Activated CD8-positive, alpha-beta T cell treated with anti-CD3 and anti-CD28 coated beads, Interleukin-2, amount 10 ng/mL, durations not matched to agents 7 days and 5 days (primary cell): Measurements from ENCODE around the gene PLAC9. TPM values are rescaled to one million over a fixed set of nuclear protein-coding genes. Genes with fewer than 3 reads are reported as not detected.
A peak's percentile ranks its signal among the peaks of the same experiment; 100 is the strongest.
"Not testable (repeated sequence)": the region's sequence is repeated elsewhere in the genome, so short reads cannot be mapped to it uniquely, and the experiment has no call there.

ENCODE experiments used
- ATAC-seq: fragments of 150-1000 bp; cut with Tn5 transposase; one replicate; pipeline ENCODE4 v1.10.0; 2021; ENCODE audit warnings: moderate library complexity
- CTCF ChIA-PET: fragments of 350-600 bp; sonication (Branson Sonifier 250); formaldehyde crosslinking; loops from one replicate; lab custom pipeline; 2021; ENCODE audit warnings: antibody characterized with exemption; lab: Charles Lee
- POLR2A ChIA-PET: fragments of 350-600 bp; sonication (Branson Sonifier 250); formaldehyde crosslinking; loops from one replicate; lab custom pipeline; 2021; ENCODE audit warnings: antibody characterized with exemption; lab: Charles Lee
- DNase-seq: peaks from one replicate; pipeline ENCODE4 v3.0.0-alpha.2; 2020
- H3K27ac Mint-ChIP-seq: one replicate; pipeline ENCODE4 v1.8.0; 2021; ENCODE audit warnings: mild to moderate bottlenecking, mixed read lengths
- H3K27me3 Mint-ChIP-seq: one replicate; pipeline ENCODE4 v1.8.0; 2021; ENCODE audit warnings: low read depth, mixed read lengths
- H3K36me3 Mint-ChIP-seq: one replicate; pipeline ENCODE4 v1.8.0; 2021; ENCODE audit warnings: low read depth, mixed read lengths
- H3K4me1 Mint-ChIP-seq: one replicate; pipeline ENCODE4 v1.8.0; 2021; ENCODE audit warnings: low read depth, mixed read lengths
- H3K4me3 Mint-ChIP-seq: one replicate; pipeline ENCODE4 v1.8.0; 2021; ENCODE audit warnings: mild to moderate bottlenecking, mixed read lengths
- H3K9me3 Mint-ChIP-seq: one replicate; pipeline ENCODE4 v1.8.0; 2022; ENCODE audit warnings: mixed read lengths; ENCODE audit not compliant: insufficient read depth
- total RNA-seq, 2 experiments: library from RNA; stranded (reverse); gene quantifications; one replicate each; pipeline ENCODE4 v1.2.3, GENCODE V29; 2021

Gene PLAC9
- total RNA-seq, 2 experiments from 2014 or later, result not detected

- Mint-ChIP-seq H3K36me3 (no peaks in the 10 kb centered on the region), H3K27me3 (peaks cover 9% of the 10 kb centered on the region), H3K27ac (no peak overlapping the region), H3K4me3 (no peak overlapping the region), H3K4me1 (peaks cover 20% of the 10 kb centered on the region), H3K9me3 (no peaks in the 10 kb centered on the region)
- POLR2A ChIA-PET, result interaction anchor here (0.5 to 0.9 kb wide), 2 partner anchors 81 to 277 kb away, joined by 3 to 4 read pairs; no protein-coding TSS in a partner anchor
- no peak for DNase-seq
- CTCF ChIA-PET, result interaction anchor here (0.9 kb wide), 1 partner anchor 81 kb away, joined by 6 read pairs; no protein-coding TSS in a partner anchor
- no peak for ATAC-seq
Observed at GRCh38 chr10:80141696-80142460, 9.3 kb downstream of the PLAC9 start.

- POLR2A ChIA-PET, result interaction anchor here (1.1 to 2.0 kb wide), 5 partner anchors 44 to 116 kb away, joined by 3 to 10 read pairs (median 3); no protein-coding TSS in a partner anchor
- DNase-seq, result peak; percentile 36
- CTCF ChIA-PET, result interaction anchor here (0.6 to 6.5 kb wide), 30 partner anchors 8 to 761 kb away, joined by 3 to 109 read pairs (median 5); partner anchors contain the start of genes ANXA11 and PLAC9
- peak; percentile 69 for ATAC-seq
- Mint-ChIP-seq H3K27ac (peak overlapping the region; percentile 44), H3K27me3 (peaks cover 6% of the 10 kb centered on the region), H3K4me1 (peaks cover 20% of the 10 kb centered on the region), H3K4me3 (peak overlapping the region; percentile 73), H3K36me3 (peaks cover 9% of the 10 kb centered on the region), H3K9me3 (no peaks in the 10 kb centered on the region)
Observed at GRCh38 chr10:80144067-80144695, 11.7 kb downstream of the PLAC9 start.

GRCh38 chr10:80144696-80145131 is 12.2 kb downstream of the PLAC9 start:
- ChIA-PET POLR2A (interaction anchor here (0.5 to 2.0 kb wide), 7 partner anchors 40 to 116 kb away, joined by 3 to 10 read pairs (median 3); no protein-coding TSS in a partner anchor), CTCF (interaction anchor here (0.6 to 6.5 kb wide), 25 partner anchors 8 to 761 kb away, joined by 3 to 109 read pairs (median 5); partner anchors contain the start of gene ANXA11)
- peak overlapping the region; percentile 73 for H3K4me3 Mint-ChIP-seq
- peaks cover 4% of the 10 kb centered on the region for H3K27me3 Mint-ChIP-seq
- DNase-seq (peak; percentile 47), ATAC-seq (peak; percentile 48)
- peaks cover 20% of the 10 kb centered on the region for H3K4me1 Mint-ChIP-seq
- H3K36me3 Mint-ChIP-seq, result peaks cover 15% of the 10 kb centered on the region
- H3K9me3 Mint-ChIP-seq, result no peaks in the 10 kb centered on the region
- H3K27ac Mint-ChIP-seq, result peak overlapping the region; percentile 44

- not testable (repeated sequence) for H3K9me3 Mint-ChIP-seq, DNase-seq, H3K27ac Mint-ChIP-seq, H3K27me3 Mint-ChIP-seq, ATAC-seq, H3K4me3 Mint-ChIP-seq
- H3K36me3 Mint-ChIP-seq, result peaks cover 22% of the 10 kb centered on the region
- CTCF ChIA-PET, result interaction anchor here (1.0 to 6.5 kb wide), 12 partner anchors 11 to 114 kb away, joined by 3 to 109 read pairs (median 6); no protein-coding TSS in a partner anchor
- peaks cover 23% of the 10 kb centered on the region for H3K4me1 Mint-ChIP-seq
- POLR2A ChIA-PET, result interaction anchor here (0.5 to 2.0 kb wide), 4 partner anchors 39 to 107 kb away, joined by 3 to 10 read pairs (median 4); no protein-coding TSS in a partner anchor
Observed at GRCh38 chr10:80145406-80146308, 13.1 kb downstream of the PLAC9 start.

- H3K4me3 Mint-ChIP-seq, result no peak overlapping the region
- no peaks in the 10 kb centered on the region for H3K27me3 Mint-ChIP-seq
- ATAC-seq, result no peak
- H3K9me3 Mint-ChIP-seq, result no peaks in the 10 kb centered on the region
- peaks cover 34% of the 10 kb centered on the region for H3K36me3 Mint-ChIP-seq
- POLR2A ChIA-PET, result no interaction called here
- peaks cover 28% of the 10 kb centered on the region for H3K4me1 Mint-ChIP-seq
- CTCF ChIA-PET, result interaction anchor here (0.9 to 6.5 kb wide), 4 partner anchors 19 to 88 kb away, joined by 3 to 109 read pairs (median 3); no protein-coding TSS in a partner anchor
- no peak overlapping the region for H3K27ac Mint-ChIP-seq
- no peak for DNase-seq
Observed at GRCh38 chr10:80146918-80147317, 14.4 kb downstream of the PLAC9 start.

- peaks cover 28% of the 10 kb centered on the region for H3K4me1 Mint-ChIP-seq
- DNase-seq, result no peak
- POLR2A ChIA-PET, result no interaction called here
- no peak overlapping the region for H3K4me3 Mint-ChIP-seq
- CTCF ChIA-PET, result interaction anchor here (1.1 to 6.5 kb wide), 2 partner anchors 8 to 73 kb away, joined by 3 to 109 read pairs; no protein-coding TSS in a partner anchor
- peaks cover 47% of the 10 kb centered on the region for H3K36me3 Mint-ChIP-seq
- ATAC-seq, result no peak
- H3K9me3 Mint-ChIP-seq, result no peaks in the 10 kb centered on the region
- H3K27me3 Mint-ChIP-seq, result no peaks in the 10 kb centered on the region
- no peak overlapping the region for H3K27ac Mint-ChIP-seq
Observed at GRCh38 chr10:80148166-80148805, 15.8 kb downstream of the PLAC9 start.

GRCh38 chr10:80149123-80149522 is 16.6 kb downstream of the PLAC9 start:
- POLR2A ChIA-PET, result interaction anchor here (1.1 kb wide), 1 partner anchor 39 kb away, joined by 3 read pairs; no protein-coding TSS in a partner anchor
- peaks cover 54% of the 10 kb centered on the region for H3K36me3 Mint-ChIP-seq
- H3K9me3 Mint-ChIP-seq, result no peaks in the 10 kb centered on the region
- no peak for DNase-seq
- no peak for ATAC-seq
- no peaks in the 10 kb centered on the region for H3K27me3 Mint-ChIP-seq
- CTCF ChIA-PET, result interaction anchor here (1.1 to 3.2 kb wide), 2 partner anchors 9 to 74 kb away, joined by 3 to 11 read pairs; no protein-coding TSS in a partner anchor
- H3K27ac Mint-ChIP-seq, result no peak overlapping the region
- peaks cover 23% of the 10 kb centered on the region for H3K4me1 Mint-ChIP-seq
- H3K4me3 Mint-ChIP-seq, result no peak overlapping the region

- no peak for ATAC-seq
- Mint-ChIP-seq H3K9me3 (no peaks in the 10 kb centered on the region), H3K36me3 (peaks cover 64% of the 10 kb centered on the region), H3K4me1 (peaks cover 14% of the 10 kb centered on the region), H3K4me3 (no peak overlapping the region), H3K27me3 (no peaks in the 10 kb centered on the region), H3K27ac (peak overlapping the region; percentile 50)
- ChIA-PET POLR2A (interaction anchor here (1.2 kb wide), 1 partner anchor 35 kb away, joined by 3 read pairs; no protein-coding TSS in a partner anchor), CTCF (interaction anchor here (0.9 to 3.2 kb wide), 4 partner anchors 20 to 121 kb away, joined by 3 to 11 read pairs (median 3); no protein-coding TSS in a partner anchor)
- DNase-seq, result no peak
Observed at GRCh38 chr10:80150172-80150571, 17.6 kb downstream of the PLAC9 start.

GRCh38 chr10:80152820-80153219 is 20.3 kb downstream of the PLAC9 start:
- POLR2A ChIA-PET, result interaction anchor here (0.6 kb wide), 1 partner anchor 31 kb away, joined by 3 read pairs; no protein-coding TSS in a partner anchor
- H3K4me3 Mint-ChIP-seq, result no peak overlapping the region
- peak overlapping the region; percentile 19 for H3K27ac Mint-ChIP-seq
- ATAC-seq (no peak), DNase-seq (no peak)
- H3K4me1 Mint-ChIP-seq, result peaks cover 8% of the 10 kb centered on the region
- no peaks in the 10 kb centered on the region for H3K9me3 Mint-ChIP-seq
- CTCF ChIA-PET, result interaction anchor here (0.9 kb wide), 1 partner anchor 9 kb away, joined by 4 read pairs; no protein-coding TSS in a partner anchor
- peaks cover 84% of the 10 kb centered on the region for H3K36me3 Mint-ChIP-seq
- no peaks in the 10 kb centered on the region for H3K27me3 Mint-ChIP-seq

- ChIA-PET POLR2A (interaction anchor here (0.6 kb wide), 1 partner anchor 30 kb away, joined by 3 read pairs; no protein-coding TSS in a partner anchor), CTCF (no interaction called here)
- Mint-ChIP-seq H3K4me1 (peaks cover 8% of the 10 kb centered on the region), H3K27ac (no peak overlapping the region), H3K9me3 (no peaks in the 10 kb centered on the region), H3K36me3 (peaks cover 86% of the 10 kb centered on the region), H3K4me3 (no peak overlapping the region), H3K27me3 (no peaks in the 10 kb centered on the region)
- ATAC-seq (no peak), DNase-seq (no peak)
Observed at GRCh38 chr10:80153460-80153859, 20.9 kb downstream of the PLAC9 start.
